GM19035 (cell line): ENCODE data around the gene CD40LG.

ENCODE experiments used
- ATAC-seq: cut with Tn5 transposase; IDR thresholded peaks from one replicate; pipeline ENCODE4 v1.9.1; 2021; ENCODE audit not compliant: unreplicated experiment

CD40LG gene

GRCh38 chrX:136646602-136647239 lies 1.2 kb upstream of the CD40LG start:
- no peak for ATAC-seq

GRCh38 chrX:136650811-136651210 lies 2.9 kb downstream of the CD40LG start:
- no peak for ATAC-seq

GRCh38 chrX:136652822-136653723 lies 5.1 kb downstream of the CD40LG start:
- ATAC-seq: no peak

DNA sequence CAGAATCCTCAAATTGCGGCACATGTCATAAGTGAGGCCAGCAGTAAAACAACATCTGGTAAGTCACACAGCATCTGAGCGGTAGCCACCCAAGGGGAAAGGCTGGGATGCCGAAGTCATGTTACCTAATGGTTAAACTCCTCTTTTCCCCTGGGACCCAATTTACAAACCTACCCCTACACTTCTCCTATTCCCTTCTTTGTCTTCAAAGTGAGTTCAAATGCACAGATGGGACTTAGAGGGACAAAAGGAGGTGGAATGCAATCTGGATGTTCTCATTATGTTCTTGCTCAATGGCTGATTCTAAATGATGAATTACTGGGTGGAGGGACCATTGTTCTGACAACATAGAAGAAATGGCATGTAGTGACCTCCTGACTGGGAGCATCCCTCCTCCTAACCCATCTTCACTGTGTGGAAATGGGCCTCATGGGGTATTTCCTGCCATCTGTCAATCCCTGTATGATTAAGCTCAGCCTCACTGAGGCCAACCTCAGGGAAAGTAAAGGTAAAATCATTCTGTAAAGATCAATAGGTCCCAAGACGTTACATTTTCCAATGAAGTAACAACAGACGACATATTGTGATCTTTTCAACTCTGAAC lies 8.5 kb downstream of the CD40LG start:
- ATAC-seq: no peak

- ATAC-seq: no peak
Observed at GRCh38 chrX:136658151-136658550, 10.2 kb downstream of the CD40LG start.

DNA sequence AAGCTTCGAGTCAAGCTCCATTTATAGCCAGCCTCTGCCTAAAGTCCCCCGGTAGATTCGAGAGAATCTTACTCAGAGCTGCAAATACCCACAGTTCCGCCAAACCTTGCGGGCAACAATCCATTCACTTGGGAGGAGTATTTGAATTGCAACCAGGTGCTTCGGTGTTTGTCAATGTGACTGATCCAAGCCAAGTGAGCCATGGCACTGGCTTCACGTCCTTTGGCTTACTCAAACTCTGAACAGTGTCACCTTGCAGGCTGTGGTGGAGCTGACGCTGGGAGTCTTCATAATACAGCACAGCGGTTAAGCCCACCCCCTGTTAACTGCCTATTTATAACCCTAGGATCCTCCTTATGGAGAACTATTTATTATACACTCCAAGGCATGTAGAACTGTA lies 11.2 kb downstream of the CD40LG start:
- ATAC-seq: no peak

GRCh38 chrX:136660896-136661295 lies 12.9 kb downstream of the CD40LG start:
- ATAC-seq: no peak

GRCh38 chrX:136662104-136662503 lies 14.1 kb downstream of the CD40LG start:
- ATAC-seq: no peak

DNA sequence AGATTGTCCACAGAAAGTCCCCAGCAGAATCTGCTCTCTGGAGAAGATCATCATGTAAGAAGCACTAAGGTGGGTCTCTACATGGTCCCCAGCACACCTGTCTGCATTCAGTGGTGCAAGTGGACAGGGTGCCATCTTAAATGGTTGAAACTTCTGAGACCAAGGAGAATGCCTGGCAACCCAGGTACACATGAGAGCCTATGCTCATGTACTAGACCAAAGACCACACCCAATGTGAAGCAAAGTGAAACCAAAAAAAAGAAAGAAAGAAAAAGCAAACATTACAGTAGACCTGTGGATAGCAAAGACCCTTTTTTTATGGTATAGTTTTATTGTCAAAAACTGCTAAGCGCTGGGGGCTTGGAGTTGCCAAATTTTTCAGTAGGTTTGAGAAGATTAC lies 15.0 kb downstream of the CD40LG start:
- no peak for ATAC-seq

DNA sequence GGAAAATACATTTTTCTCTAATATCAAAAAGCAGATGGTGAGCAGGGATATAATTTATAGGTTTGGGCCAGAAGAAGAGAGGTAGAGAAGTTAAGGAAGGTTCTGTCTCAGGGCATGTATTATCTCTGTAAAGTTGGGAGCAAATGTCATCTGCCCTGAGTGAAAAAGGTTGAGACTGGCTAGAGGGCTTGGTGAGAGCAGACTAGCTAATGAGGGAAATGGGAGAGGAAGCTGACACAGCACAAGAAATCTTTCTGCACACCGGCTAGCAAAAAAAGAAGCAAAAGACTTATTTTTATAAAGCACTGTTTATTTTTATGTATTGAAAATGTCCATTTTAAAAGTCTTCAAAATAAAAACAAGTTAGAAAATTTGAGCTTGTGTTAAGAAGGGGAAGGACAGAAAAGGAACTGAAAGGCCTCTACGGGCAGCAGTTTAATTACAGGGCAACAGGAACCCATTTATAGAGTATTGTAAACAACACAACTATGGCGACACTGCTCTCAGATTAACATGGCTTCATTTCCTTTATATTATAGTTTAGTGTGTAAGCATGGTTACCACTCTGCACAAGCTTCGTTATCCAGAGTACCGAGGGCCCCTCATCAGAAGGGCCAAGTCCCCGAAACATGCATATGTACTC lies 17.4 kb downstream of the CD40LG start:
- peak; percentile 77 for ATAC-seq

- ATAC-seq: peak; percentile 55
Observed at GRCh38 chrX:136666088-136666487, 18.1 kb downstream of the CD40LG start.

- no peak for ATAC-seq
Observed at GRCh38 chrX:136667446-136668168, 19.6 kb downstream of the CD40LG start.

GRCh38 chrX:136671006-136671610 lies 23.1 kb downstream of the CD40LG start:
- peak; percentile 43 for ATAC-seq

GRCh38 chrX:136674270-136674985 lies 26.5 kb downstream of the CD40LG start:
- no peak for ATAC-seq

DNA sequence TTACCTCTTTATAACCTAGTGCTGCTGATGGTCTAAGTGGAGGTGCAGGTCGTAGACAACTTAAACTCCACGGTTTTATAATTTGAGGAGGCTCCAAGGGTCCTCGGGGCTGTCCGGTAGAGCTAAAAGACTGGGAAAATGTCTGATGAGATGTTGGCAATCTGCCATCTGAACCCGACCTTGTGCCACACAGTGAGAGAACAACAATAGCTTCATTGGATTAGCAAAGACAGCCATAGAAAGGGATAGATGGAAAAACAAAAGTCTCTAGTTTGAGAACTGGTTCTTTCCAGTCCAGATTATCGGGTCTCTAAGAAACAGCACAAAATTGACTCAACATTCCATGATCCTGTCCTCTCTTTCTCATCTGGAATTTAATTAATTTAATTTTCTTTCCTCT lies 31.6 kb downstream of the CD40LG start:
- ATAC-seq: no peak

DNA sequence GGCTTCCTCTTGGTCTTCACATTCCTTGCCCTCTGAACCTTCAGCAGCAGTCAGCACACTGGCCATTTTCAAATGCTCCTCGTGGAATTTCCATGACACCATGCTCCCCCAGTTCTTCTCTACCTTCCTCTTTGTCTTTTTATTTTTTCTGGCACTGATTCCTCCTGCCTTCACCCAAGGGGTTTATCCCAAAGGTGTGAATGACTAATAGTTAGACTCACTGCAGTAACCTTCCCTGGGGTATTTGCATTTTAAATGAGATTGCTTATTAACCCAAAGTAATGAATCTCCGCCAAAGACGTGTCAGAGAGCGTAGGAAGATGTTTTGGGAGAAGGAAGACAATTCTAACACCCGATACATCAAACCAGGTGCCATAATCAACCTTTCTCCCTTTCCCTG lies 36.2 kb downstream of the CD40LG start:
- no peak for ATAC-seq

GRCh38 chrX:136687457-136687856 lies 39.5 kb downstream of the CD40LG start:
- ATAC-seq: no peak

DNA sequence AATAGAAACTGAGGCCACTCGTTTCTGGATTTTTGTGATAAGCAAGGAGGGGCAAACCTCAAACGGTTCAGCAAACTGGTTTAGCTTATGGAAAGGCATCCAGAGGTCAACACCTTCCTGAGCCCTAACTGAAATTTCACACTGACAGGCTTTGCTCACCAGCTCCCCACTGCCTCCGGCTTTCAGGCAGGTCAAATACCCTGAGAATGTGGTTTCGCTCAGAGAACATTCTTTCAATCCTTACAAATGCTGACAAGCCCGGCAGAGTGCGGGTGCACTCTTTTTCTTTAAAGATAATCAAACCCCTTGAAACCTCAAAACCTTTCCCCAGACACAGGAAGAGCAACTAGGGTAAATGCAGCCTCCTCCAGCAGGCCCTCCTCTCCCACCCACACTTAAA lies 41.5 kb downstream of the CD40LG start:
- ATAC-seq: no peak

DNA sequence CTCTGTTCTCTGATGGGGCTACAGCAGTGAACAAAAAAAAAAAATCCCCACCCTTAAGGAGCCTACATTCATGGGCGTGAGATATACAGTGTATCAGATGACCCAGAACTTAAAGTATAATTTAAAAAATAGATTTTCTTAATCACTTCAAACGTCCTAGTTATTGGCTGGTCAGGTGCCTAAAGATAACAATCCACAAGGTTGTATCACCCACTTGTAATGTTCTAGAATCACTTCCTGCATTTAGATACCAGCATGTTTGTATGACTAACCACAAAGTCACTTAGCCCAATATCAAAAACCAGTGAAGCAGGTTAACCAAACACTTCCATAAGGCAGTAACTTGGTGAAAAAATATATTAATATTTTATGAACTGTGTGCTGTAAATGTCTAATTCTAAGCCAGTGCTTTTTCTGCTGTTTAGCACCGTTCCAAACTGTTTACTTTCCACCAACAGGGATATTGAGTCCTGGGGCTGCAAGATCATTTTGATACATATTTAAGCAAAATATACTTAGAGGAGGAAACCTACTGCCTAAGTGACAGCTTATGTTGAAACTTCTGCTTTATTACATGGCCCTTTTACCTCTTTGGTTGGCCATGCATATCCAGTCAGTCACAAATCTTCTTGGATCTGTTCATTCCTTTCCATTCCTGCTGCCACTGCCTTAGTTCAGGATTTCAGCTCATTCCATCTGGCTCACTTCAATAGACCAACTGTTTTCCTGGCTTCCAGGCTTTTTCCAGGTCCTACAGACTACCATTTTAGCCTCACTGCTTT lies 43.3 kb downstream of the CD40LG start:
- ATAC-seq: no peak
